ENCODE results near the gene RPTOR.

The RPTOR gene

DNA sequence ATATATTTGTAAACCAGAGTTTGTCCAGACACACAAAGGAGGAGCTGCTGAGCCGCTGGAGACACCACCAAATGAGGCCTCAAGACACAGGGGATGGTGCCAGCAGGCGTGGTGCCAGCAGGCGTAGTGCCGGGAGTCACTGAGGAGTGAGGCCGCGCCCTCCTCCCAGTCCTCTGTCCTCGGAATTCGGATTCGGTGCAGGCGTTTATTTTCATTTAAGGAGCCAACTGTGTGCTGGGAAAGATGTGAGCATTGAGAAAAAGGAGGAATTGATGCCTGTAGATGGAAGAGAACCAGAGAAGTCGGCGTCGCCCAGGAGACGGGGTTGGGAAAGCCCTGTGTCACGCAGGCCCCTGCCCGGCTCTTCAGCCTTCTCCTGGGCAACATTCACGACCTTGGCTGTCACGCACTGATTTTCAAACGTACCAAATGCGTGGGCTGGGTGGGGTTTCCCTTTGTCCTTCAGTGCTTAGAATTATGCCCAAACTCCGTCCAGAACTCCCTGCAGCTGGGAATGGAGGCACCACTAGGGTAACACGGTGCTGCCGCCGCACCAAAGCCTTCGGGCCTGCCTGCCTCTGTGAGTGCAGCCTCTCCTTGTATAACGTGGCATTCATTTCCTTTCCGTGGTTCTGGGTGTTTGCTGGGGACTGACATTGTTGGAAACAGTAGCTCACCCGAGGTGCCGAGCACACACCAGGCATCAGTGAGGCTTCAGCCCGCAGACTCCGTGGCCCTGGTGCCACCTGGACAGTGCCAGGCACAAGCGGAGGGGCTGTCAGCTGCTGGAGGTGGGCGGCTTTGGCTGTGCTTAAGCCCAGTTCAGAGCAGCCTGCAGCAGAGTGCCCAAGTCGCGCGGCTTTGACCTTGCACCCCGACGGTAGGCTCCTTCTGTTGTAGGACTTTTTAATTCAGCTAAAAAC lies 398.0 kb downstream of the RPTOR start:
- H3K4me3 ChIP-seq (ENCODE audit: low read depth, low read length): no peak overlapping the region
- no peak overlapping the region for H3K9ac ChIP-seq
- TF ChIP-seq, protein P1, sequence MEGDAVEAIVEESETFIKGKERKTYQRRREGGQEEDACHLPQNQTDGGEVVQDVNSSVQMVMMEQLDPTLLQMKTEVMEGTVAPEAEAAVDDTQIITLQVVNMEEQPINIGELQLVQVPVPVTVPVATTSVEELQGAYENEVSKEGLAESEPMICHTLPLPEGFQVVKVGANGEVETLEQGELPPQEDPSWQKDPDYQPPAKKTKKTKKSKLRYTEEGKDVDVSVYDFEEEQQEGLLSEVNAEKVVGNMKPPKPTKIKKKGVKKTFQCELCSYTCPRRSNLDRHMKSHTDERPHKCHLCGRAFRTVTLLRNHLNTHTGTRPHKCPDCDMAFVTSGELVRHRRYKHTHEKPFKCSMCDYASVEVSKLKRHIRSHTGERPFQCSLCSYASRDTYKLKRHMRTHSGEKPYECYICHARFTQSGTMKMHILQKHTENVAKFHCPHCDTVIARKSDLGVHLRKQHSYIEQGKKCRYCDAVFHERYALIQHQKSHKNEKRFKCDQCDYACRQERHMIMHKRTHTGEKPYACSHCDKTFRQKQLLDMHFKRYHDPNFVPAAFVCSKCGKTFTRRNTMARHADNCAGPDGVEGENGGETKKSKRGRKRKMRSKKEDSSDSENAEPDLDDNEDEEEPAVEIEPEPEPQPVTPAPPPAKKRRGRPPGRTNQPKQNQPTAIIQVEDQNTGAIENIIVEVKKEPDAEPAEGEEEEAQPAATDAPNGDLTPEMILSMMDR (IDR thresholded peaks at IDR 0.05): no peak

DNA sequence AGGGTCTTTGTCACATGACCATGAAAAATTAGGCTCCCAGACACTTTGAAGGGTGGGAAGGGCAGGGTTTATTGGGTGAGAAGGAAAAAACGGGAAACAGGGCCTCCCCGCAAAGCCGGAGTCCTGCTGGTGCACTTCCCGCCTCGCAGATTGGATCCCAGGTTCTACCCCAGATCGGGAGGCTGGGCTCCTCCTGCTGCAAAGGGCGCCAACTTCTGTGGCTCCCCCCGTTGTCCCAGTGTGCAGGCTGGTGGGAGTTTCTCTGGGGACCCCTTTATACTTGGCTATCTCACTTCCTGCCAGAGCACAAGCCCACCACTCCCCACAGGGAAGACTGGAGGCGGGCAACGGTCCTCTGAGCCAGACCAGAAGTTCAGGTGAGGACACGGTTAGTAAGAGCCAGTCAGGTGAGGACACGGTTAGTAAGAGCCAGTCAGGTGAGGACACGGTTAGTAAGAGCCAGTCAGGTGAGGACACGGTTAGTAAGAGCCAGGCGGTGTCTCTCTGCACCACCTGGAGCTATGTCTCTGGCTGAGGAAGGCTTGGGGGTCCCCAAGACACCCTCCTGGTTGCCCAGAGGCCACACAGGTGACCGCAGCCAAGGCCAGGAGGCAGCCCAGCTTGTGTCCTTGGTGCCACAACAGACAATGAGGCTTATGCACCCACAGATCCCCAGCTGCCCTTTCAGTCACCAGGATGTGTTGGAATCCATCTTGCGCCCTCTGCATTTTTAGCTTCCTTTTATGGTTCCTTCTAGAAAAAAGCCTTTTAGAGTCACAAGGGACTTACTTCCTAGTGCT lies 398.9 kb downstream of the RPTOR start:
- no peaks in the 10 kb centered on the region for H3K36me3 ChIP-seq (ENCODE audit: control insufficient read depth, insufficient read depth, low read length)
- TF ChIP-seq, protein P1 (IDR thresholded peaks at IDR 0.05): no peak
- H3K9me3 ChIP-seq (ENCODE audit: control insufficient read depth, low read length): no peaks in the 10 kb centered on the region
- no peaks in the 10 kb centered on the region for H3K27me3 ChIP-seq (ENCODE audit: control insufficient read depth, insufficient read depth, low read length)
- no peaks in the 10 kb centered on the region for H3K79me2 ChIP-seq
- no peak overlapping the region for H3K9ac ChIP-seq
- H3K4me1 ChIP-seq: no peaks in the 10 kb centered on the region
- H3K4me3 ChIP-seq (ENCODE audit: low read depth, low read length): no peak overlapping the region
- H2AFZ ChIP-seq: no peak overlapping the region
- H3K27ac ChIP-seq: no peak overlapping the region
- no peak overlapping the region for H3K4me2 ChIP-seq (ENCODE audit: low read length)

More for the DNA sequence above, 398.0 kb downstream of the RPTOR start:
- Histone ChIP-seq H3K36me3 (ENCODE audit: control insufficient read depth, insufficient read depth, low read length) (no peaks in the 10 kb centered on the region), H3K4me2 (ENCODE audit: low read length) (no peak overlapping the region), H3K27ac (no peak overlapping the region), H3K79me2 (no peaks in the 10 kb centered on the region), H3K9me3 (ENCODE audit: control insufficient read depth, low read length) (no peaks in the 10 kb centered on the region), H2AFZ (no peak overlapping the region), H3K4me1 (no peaks in the 10 kb centered on the region), H3K27me3 (ENCODE audit: control insufficient read depth, insufficient read depth, low read length) (no peaks in the 10 kb centered on the region)

DNA sequence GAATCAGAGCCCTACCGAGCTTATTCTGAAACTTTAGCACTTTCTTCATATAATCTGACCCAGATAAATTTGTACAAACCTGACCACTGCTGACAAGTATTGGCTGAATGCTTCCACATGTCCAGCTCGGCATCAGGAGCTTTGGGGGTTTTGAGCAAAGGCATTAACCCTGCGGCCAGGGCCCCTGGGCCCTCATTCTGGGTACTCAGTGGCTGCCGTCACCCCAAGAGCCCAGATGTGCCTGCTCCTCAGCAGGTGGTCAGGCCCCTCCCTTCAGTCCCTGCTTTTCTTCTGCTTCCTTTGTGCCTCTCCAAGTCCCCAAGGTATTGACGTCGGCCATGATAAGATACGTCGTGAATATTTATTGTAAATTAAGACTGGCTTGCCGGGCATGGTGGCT lies 399.7 kb downstream of the RPTOR start:
- TF ChIP-seq, protein P1 (IDR thresholded peaks at IDR 0.05): no peak
- no peaks in the 10 kb centered on the region for H3K4me1 ChIP-seq
- no peaks in the 10 kb centered on the region for H3K79me2 ChIP-seq
- no peak overlapping the region for H3K4me3 ChIP-seq (ENCODE audit: low read depth, low read length)
- no peak overlapping the region for H3K4me2 ChIP-seq (ENCODE audit: low read length)
- no peaks in the 10 kb centered on the region for H3K27me3 ChIP-seq (ENCODE audit: control insufficient read depth, insufficient read depth, low read length)
- H3K36me3 ChIP-seq (ENCODE audit: control insufficient read depth, insufficient read depth, low read length): no peaks in the 10 kb centered on the region
- no peak overlapping the region for H2AFZ ChIP-seq
- H3K27ac ChIP-seq: no peak overlapping the region
- H3K9me3 ChIP-seq (ENCODE audit: control insufficient read depth, low read length): no peaks in the 10 kb centered on the region
- no peak overlapping the region for H3K9ac ChIP-seq

GRCh38 chr17:80945736-80946135 lies 401.1 kb downstream of the RPTOR start:
- Histone ChIP-seq H2AFZ (no peak overlapping the region), H3K4me1 (no peaks in the 10 kb centered on the region), H3K79me2 (no peaks in the 10 kb centered on the region), H3K4me2 (ENCODE audit: low read length) (no peak overlapping the region), H3K27ac (no peak overlapping the region), H3K36me3 (ENCODE audit: control insufficient read depth, insufficient read depth, low read length) (no peaks in the 10 kb centered on the region), H3K27me3 (ENCODE audit: control insufficient read depth, insufficient read depth, low read length) (no peaks in the 10 kb centered on the region), H3K9ac (no peak overlapping the region), H3K9me3 (ENCODE audit: control insufficient read depth, low read length) (no peaks in the 10 kb centered on the region), H3K4me3 (ENCODE audit: low read depth, low read length) (no peak overlapping the region)
- TF ChIP-seq, protein P1 (IDR thresholded peaks at IDR 0.05): no peak

All from parathyroid adenoma (tissue), 2 donors.